Left lung (tissue), 10 donors: ENCODE data around the gene RAB14. TPM values are rescaled to one million over a fixed set of nuclear protein-coding genes. Genes with fewer than 3 reads are reported as not detected.

ENCODE experiments used
- ATAC-seq: fragments of 200-7000 bp; cut with Tn5 transposase; one replicate; pipeline ENCODE4 v1.9.1; 2020; ENCODE audit warnings: moderate library complexity
- DNase-seq, 4 donors: peaks; one replicate each; pipeline ENCODE4 v3.0.0-alpha.2; 2013 to 2020
- H3K27ac ChIP-seq, 2 donors: fragments of 200-600 bp; sonication (generic) in 1 of 2; one replicate each; pipeline versions ENCODE4 v1.5.0 to v1.8.0; 2020 to 2021
- H3K27me3 ChIP-seq, 2 donors: fragments of 200-600 bp; sonication (generic) in 1 of 2; one replicate each; pipeline versions ENCODE4 v1.5.0 to v1.8.0; 2020 to 2021
- H3K36me3 ChIP-seq, 2 donors: fragments of 200-600 bp; sonication (generic) in 1 of 2; one replicate each; pipeline versions ENCODE4 v1.5.0 to v1.8.0; 2020 to 2021
- H3K4me1 ChIP-seq, 2 donors: fragments of 200-600 bp; one replicate each; pipeline ENCODE4 v1.8.0; 2021
- H3K4me3 ChIP-seq, 2 donors: fragments of 200-600 bp; sonication (generic) in 1 of 2; one replicate each; pipeline versions ENCODE4 v1.5.0 to v1.8.0; 2020 to 2021; ENCODE audit warnings: mild to moderate bottlenecking in 1 of 2
- H3K9me3 ChIP-seq, 2 donors: fragments of 200-600 bp; sonication (generic) in 1 of 2; one replicate each; pipeline versions ENCODE4 v1.5.0 to v1.8.0; 2020 to 2021
- intact Hi-C, 2 donors: fragments of 100-400 bp; cut with DNase I; formaldehyde crosslinking; loops; one replicate each; pipeline versions ENCODE4 v1.11.2 to v1.14.2; 2022
- polyA plus RNA-seq, 6 donors: library from polyadenylated mRNA; unstranded; fragments of 120-200 nt; gene quantifications; one replicate each; pipeline ENCODE4 v1.2.1, GENCODE V29; 2013; ENCODE audit not compliant: insufficient read length in 6 of 6
- total RNA-seq, 2 donors: library from RNA; stranded (reverse); fragmentation: NEBNext Ultra II Directional; extraction: Animal tissue kit (Norgen Biotek cat#: 25700); gene quantifications; one replicate each; pipeline ENCODE4 v1.2.1, GENCODE V29; 2021
- TF ChIP-seq, protein P1 (sequence below), 2 donors: fragments of 200-600 bp; sonication (generic) in 1 of 2; IDR thresholded peaks; one replicate each; pipeline versions ENCODE4 v1.5.0 to v1.8.0; 2021; ENCODE audit warnings: antibody characterized with exemption in 2 of 2
- donor health status: DM: no; HTN: yes; CAD: no.
- donor health status: DM: no; HTN: no; CAD: no.

Gene RAB14
- total and polyA plus RNA-seq, 8 donors = 81.0 to 111 (median 89.5) TPM

DNA sequence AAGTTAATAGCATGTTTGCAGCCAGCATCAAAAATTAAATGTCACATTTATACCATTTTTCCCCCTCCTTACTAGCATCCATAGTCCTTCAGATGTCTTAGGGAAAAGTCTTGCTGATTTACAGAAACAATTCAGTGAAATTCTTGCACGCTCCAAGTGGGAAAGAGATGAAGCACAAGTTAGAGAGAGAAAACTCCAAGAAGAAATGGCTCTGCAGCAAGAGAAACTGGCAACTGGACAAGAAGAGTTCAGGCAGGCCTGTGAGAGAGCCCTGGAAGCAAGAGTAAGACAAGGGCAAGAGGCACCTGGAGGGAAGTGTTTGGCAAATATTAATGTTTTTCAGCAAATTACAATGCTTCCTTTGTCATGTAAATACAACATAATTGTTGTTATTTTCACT lies 60.4 kb downstream of the RAB14 start:
- no peaks in the 10 kb centered on the region for H3K4me1 ChIP-seq
- no peaks in the 10 kb centered on the region for H3K9me3 ChIP-seq
- ATAC-seq = no peak
- intact Hi-C loops = no loop called here
- H3K27me3 ChIP-seq = no peaks in the 10 kb centered on the region
- no peak for DNase-seq
- peaks cover 0 to 87% of the 10 kb centered on the region in 2 donors for H3K36me3 ChIP-seq
- H3K4me3 ChIP-seq = no peak overlapping the region
- no peak overlapping the region for H3K27ac ChIP-seq
- TF ChIP-seq, protein P1, sequence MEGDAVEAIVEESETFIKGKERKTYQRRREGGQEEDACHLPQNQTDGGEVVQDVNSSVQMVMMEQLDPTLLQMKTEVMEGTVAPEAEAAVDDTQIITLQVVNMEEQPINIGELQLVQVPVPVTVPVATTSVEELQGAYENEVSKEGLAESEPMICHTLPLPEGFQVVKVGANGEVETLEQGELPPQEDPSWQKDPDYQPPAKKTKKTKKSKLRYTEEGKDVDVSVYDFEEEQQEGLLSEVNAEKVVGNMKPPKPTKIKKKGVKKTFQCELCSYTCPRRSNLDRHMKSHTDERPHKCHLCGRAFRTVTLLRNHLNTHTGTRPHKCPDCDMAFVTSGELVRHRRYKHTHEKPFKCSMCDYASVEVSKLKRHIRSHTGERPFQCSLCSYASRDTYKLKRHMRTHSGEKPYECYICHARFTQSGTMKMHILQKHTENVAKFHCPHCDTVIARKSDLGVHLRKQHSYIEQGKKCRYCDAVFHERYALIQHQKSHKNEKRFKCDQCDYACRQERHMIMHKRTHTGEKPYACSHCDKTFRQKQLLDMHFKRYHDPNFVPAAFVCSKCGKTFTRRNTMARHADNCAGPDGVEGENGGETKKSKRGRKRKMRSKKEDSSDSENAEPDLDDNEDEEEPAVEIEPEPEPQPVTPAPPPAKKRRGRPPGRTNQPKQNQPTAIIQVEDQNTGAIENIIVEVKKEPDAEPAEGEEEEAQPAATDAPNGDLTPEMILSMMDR (IDR thresholded peaks at IDR 0.05) = no peak

DNA sequence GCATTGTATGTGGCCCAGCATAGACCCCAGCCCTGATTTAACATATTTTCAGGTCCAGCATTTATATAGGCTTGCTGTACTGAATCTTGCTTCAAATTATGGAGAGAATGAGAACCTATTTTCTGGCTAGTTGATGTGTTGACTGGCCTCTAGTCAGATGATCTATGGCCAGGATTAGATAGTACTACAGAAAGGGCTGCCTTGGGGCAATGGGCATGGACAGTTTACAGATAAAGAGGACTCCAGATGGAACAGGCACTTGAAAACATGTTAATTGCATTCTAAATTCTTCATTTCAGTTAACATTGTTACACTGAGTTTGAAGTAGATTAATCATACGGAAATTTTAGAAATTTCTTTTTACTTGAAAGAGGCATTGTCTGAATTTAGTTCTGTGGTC lies 61.5 kb downstream of the RAB14 start:
- intact Hi-C loops = no loop called here
- H3K27me3 ChIP-seq = no peaks in the 10 kb centered on the region
- H3K4me3 ChIP-seq = no peak overlapping the region
- H3K36me3 ChIP-seq = peaks cover 0 to 86% of the 10 kb centered on the region in 2 donors
- DNase-seq (no peak), ATAC-seq (no peak)
- TF ChIP-seq, protein P1 (IDR thresholded peaks at IDR 0.05) = no peak
- H3K4me1 ChIP-seq = no peaks in the 10 kb centered on the region
- H3K27ac ChIP-seq = no peak overlapping the region
- H3K9me3 ChIP-seq = no peaks in the 10 kb centered on the region

DNA sequence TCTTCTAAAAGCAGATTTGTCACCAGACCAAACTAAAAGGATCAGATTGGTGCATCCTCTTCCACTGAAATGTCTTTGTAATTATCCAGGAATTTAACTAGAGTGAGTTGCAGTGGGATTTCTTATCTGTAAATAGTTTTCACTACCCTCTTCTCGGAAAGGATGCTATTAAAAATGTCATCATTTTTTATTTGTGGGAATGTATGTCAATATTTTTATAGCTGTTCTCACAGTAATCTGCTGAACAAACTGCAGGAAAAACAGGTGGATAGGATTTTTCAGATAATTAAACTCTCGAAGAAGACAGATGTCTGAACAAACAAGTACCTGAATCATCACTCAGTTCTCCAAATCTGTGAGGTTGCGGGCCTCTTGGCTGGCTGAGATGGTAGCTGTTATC lies 62.7 kb downstream of the RAB14 start:
- Histone ChIP-seq H3K4me1 (no peaks in the 10 kb centered on the region), H3K9me3 (no peaks in the 10 kb centered on the region), H3K4me3 (no peak overlapping the region), H3K27me3 (no peaks in the 10 kb centered on the region), H3K36me3 (peaks cover 0 to 74% of the 10 kb centered on the region in 2 donors), H3K27ac (no peak overlapping the region)
- intact Hi-C loops = no loop called here
- TF ChIP-seq, protein P1 (IDR thresholded peaks at IDR 0.05) = no peak
- DNase-seq (no peak), ATAC-seq (no peak)

DNA sequence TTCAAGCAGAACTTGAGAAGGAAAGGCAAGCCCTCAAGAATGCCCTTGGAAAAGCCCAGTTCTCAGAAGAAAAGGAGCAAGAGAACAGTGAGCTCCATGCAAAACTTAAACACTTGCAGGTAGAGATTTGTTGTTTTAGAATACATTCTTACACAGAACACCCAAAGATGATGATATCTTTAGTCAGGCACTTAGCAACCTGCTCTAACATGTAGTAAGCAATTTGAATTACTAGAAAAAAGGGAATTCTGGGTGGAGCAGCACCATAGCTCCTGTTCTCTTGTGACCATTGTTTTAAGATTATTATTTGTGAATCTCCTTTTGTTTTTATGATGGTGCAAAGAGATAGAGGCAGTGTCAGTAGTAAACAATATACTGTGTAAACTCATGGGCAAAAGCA lies 63.1 kb downstream of the RAB14 start:
- H3K36me3 ChIP-seq = peaks cover 0 to 71% of the 10 kb centered on the region in 2 donors
- no peak for DNase-seq
- H3K4me3 ChIP-seq = no peak overlapping the region
- H3K27ac ChIP-seq = no peak overlapping the region
- intact Hi-C loops = no loop called here
- H3K27me3 ChIP-seq = no peaks in the 10 kb centered on the region
- ATAC-seq = no peak
- no peaks in the 10 kb centered on the region for H3K4me1 ChIP-seq
- no peaks in the 10 kb centered on the region for H3K9me3 ChIP-seq
- TF ChIP-seq, protein P1 (IDR thresholded peaks at IDR 0.05) = no peak

DNA sequence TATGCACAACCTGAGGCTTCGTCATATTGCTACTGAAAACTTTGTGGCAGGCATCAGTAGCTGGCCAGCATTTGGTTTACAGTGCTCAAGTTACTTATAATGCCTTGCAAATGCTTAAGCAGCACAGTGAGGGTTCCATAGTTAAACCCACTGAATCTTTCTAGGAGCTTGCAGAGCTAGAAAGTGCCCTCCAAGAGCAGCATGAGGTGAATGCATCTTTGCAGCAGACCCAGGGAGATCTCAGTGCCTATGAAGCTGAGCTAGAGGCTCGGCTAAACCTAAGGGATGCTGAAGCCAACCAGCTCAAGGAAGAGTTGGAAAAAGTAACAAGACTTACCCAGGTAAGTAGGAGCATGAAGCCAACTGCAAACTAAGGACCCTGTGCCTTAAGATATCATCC lies 66.0 kb downstream of the RAB14 start:
- Histone ChIP-seq H3K9me3 (no peaks in the 10 kb centered on the region), H3K4me1 (peaks cover 0 to 7% of the 10 kb centered on the region in 2 donors), H3K4me3 (no peak overlapping the region), H3K27ac (no peak overlapping the region), H3K36me3 (peaks cover 0 to 46% of the 10 kb centered on the region in 2 donors), H3K27me3 (no peaks in the 10 kb centered on the region)
- no peak for DNase-seq
- TF ChIP-seq, protein P1 (IDR thresholded peaks at IDR 0.05) = no peak
- intact Hi-C loops = no loop called here
- ATAC-seq = no peak
